GM18508 (cell line): Measurements from ENCODE around the gene SBK2.
"Not testable (repeated sequence)": the region's sequence is repeated elsewhere in the genome, so short reads cannot be mapped to it uniquely, and the experiment has no call there.

ENCODE experiments used
- ATAC-seq: cut with Tn5 transposase; IDR thresholded peaks from one replicate; pipeline ENCODE4 v1.9.1; 2021; ENCODE audit warnings: moderate number of reproducible peaks; ENCODE audit not compliant: insufficient read depth, unreplicated experiment

SBK2 gene, protein sequence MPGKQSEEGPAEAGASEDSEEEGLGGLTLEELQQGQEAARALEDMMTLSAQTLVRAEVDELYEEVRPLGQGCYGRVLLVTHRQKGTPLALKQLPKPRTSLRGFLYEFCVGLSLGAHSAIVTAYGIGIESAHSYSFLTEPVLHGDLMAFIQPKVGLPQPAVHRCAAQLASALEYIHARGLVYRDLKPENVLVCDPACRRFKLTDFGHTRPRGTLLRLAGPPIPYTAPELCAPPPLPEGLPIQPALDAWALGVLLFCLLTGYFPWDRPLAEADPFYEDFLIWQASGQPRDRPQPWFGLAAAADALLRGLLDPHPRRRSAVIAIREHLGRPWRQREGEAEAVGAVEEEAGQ

DNA sequence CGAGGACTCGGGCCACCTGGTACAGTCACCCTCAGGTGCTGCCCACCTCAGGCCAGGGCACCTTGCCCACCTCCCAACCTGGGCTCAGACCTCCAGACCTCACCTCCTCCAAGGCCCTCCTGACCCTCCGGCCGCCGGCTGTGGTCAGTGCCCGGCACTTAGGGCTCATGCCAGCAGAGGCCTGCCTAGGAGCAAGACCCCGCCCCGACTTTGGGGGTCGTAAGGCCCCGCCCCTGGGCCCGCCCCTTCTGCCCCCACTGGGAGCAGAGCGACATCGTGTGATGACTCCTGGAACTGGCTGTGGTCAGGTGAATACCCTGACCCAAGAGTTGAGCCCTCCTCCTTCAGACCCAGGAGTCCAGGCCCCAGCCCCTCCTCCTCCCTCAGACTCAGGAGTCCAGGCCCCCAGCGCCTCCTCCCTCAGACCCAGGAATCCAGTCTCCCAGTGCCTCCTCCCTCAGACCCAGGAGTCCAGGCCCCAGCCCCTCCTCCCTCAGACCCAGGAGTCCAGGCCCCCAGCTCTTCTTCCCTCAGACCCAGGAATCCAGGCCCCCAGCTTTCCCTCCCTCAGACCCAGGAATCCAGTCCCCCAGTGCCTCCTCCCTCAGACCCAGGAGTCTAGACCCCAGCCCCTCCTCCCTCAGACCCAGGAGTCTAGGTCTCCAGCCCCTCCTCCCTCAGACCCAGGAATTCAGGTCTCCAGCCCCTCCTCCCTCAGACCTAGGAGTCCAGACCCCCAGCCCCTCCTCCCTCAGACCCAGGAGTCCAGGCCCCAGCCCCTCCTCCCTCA, at the start of gene SBK2:
Gene SBK2, minus strand, starts transcription at position 183 of the 790 bp plus-strand sequence. CDS start 839 bp downstream, outside the sequence.
- no peak for ATAC-seq

DNA sequence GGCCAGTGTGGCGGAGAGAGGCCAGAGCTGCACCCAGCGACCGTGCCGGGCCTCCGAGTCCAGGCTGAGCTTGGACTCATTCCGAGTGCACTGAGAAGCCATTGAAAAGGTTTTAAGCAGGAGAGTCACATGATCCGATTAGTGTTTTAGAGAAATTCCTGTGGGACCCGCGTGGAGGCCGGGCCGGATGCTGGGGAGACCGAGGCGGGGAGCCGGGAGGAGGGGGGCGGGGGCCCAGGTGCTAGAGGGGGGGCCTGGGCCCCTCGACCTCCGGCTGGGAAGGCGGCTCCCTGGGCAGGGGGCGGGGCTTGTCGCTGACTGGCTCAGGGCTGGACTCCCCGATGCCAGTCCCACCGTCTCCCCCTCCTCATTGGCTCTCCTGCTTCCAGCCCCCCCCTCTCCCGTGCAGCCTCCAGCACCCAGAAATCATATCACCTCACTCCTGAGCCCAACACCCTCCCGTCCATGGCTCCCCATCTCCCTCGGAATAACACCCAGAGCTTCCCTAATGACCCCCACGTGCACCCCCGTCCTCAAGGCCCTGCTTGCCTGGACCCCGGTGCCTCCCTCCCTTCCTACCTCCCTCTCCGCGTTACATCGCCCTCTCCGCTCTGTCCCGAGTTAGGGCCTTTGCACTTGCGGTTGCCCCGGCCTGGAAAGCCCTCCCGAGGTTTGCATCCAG, 48.9 kb upstream of the SBK2 start:
- ATAC-seq = no peak

DNA sequence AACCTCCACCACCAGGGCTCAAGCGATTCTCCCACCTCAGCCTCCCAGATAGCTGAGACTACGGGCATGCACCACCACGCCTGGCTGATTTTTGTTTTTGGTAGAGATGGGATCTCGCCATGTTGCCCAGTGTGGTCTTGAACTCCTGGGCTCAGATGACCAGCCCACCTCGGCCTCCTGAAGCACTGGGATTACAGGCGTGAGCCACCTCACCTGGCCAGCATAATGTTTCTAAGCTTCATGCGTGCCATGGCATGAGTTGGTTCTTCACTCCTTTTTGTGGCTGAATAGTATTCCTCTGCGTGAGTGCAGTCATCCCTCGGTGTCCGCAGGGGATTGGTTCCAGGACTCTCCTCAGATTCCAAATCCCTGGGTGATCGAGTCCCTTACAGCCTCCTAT, 47.9 kb upstream of the SBK2 start:
- ATAC-seq = no peak

DNA sequence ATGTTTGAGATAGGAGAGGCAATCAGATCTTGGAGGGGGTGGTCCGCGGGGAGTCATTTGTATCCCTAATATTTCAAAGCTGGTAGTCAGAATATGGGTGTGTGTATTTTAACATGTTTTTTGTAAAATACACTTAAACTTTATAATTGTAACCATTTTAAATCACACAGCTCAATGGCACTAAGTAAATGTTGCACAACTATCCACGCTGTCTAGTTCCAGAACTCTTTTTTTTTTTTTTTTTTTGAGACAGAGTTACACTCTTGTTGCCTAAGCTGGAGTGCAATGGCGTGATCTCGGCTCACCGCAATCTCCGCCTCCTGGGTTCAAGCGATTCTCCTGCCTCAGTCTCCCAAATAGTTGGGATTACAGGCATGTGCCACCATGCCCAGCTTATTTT, 47.0 kb upstream of the SBK2 start:
- ATAC-seq = not testable (repeated sequence)

DNA sequence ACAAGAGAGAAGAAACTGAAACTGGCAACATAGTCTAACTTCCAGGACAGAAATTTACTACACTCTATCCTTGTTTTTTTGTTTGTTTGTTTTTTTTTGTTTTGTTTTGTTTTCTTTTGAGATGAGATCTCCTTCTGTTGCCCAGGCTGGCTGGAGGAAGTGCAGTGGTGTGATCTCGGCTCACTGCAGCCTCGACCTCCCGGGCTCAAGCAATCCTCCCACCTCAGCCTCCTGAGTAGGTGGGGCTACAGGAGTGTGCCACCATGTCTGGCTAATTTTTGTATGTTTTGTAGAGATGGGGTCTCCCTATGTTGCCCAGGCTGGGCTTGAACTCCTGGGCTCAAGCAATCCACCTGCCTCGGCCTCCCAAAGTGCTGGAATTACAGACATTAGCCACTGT, 45.4 kb upstream of the SBK2 start:
- not testable (repeated sequence) for ATAC-seq

DNA sequence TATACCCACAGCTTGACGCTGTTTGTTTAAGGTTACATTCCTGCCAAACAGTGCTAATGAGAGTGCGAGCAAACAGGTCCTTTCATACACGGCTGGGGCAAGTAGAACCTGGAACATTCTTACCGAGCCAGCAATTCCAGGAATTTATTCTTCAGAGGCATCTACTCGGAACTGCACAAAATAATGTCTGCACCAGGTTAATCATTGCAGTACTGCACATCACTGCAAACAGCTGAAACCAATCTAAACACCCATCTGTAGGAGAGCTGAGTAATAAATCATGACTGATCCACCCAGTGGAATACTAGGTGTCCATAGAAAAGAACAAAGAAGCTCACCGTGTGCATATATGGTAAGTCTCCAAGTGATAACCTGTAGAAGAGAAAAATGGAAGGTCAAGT, 44.9 kb upstream of the SBK2 start:
- no peak for ATAC-seq

DNA sequence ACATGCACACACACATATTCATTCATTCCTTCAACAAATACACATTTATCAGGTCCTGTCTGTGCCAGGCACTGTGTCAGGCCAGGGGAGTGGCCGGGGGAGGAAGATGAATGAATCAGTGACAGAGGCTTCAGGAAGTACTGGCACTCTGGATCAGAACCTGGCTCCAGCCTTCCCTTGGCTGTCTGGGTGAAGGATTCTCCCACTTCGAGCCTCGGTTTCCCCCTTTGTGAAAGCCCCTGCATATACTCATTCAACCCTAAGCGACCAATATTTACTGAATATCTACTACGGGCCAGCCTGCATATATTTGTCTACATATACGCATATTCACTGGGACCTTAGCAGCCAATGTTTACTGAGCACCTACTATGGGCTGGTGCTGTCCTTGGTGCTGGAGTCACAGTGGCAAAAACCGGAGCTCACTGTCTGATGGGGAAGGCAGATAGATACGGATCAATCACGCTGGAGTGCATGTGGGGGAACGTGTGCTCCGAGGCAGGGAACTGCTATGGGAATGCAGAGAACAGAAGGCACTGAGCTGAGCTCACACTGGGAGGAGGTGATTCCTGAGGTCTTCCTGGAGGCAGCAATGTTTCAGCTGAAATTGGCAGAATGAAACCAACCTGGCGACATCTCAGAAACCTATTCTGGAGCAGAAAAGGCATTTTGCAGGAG, 44.4 kb upstream of the SBK2 start:
- no peak for ATAC-seq

DNA sequence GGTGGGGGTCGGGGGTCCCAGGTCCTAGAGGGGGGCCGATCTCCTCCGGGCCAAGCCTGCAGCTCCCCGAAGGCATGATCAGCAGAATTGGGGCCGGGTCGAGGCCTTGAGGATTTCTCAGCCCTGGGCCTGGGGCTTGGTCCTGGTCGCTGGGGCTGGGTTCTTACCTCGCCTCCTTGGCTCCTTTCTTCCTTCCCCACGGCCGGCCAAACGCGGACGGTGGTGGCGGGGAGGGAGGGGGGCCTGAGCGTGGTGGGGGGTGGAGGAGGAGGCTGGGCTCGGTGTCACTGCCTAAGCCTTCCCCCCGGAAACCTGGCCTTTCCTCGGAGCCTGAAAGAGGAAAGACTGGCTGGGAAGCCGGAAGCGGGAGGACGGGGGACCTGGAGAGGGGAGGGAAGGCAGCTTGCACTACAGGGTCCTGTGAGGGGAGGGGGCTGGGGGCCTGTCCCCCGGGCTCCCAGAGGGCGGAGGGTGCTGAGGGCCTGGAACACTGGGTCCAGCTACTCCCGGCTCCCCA, 43.8 kb upstream of the SBK2 start, which contains the start of gene ZNF579:
Gene ZNF579, minus strand, starts transcription at position 221 of the 517 bp plus-strand sequence. CDS start 1,209 bp downstream, outside the sequence.
- no peak for ATAC-seq

DNA sequence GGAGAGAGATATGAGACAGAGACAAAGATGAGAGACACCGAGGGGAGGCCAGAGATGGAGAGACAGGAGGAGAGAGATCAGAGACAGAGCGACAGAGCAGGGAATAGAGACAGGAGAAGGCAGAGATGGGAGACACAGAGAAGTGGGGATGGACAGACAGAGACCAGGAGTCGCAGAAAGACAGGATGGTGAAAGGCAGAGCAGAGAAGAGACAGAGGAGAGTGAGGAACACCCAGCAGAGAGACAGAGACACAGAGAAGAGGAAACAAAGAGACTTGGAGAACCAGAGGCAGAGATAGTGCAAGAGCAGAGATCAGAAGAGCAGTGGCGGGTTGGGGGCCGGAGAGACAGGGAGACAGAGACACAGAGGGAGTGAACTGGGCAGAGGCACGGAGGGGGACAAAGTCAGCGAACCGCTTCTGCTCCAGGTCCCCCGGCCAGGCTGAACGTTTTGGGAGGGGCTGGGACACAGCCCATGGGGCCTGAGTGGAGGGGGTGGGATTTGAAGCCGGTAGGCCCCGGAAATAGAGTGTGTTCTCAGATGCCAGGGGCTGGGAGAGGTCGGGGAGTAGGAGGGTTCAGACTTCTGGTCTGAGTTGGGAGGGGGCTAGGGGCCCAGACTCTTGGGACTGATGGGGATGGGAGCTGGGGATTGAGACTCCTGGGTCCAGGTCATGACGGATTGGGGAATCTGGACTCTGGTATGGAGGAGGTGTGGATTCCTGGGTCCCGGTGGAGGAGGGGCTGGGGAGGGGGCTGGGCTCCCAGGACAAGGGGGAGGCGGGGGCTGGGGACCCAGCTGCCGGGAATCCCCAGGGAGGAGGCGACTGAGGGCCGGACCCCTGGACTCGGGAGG, 43.1 kb upstream of the SBK2 start:
- no peak for ATAC-seq

DNA sequence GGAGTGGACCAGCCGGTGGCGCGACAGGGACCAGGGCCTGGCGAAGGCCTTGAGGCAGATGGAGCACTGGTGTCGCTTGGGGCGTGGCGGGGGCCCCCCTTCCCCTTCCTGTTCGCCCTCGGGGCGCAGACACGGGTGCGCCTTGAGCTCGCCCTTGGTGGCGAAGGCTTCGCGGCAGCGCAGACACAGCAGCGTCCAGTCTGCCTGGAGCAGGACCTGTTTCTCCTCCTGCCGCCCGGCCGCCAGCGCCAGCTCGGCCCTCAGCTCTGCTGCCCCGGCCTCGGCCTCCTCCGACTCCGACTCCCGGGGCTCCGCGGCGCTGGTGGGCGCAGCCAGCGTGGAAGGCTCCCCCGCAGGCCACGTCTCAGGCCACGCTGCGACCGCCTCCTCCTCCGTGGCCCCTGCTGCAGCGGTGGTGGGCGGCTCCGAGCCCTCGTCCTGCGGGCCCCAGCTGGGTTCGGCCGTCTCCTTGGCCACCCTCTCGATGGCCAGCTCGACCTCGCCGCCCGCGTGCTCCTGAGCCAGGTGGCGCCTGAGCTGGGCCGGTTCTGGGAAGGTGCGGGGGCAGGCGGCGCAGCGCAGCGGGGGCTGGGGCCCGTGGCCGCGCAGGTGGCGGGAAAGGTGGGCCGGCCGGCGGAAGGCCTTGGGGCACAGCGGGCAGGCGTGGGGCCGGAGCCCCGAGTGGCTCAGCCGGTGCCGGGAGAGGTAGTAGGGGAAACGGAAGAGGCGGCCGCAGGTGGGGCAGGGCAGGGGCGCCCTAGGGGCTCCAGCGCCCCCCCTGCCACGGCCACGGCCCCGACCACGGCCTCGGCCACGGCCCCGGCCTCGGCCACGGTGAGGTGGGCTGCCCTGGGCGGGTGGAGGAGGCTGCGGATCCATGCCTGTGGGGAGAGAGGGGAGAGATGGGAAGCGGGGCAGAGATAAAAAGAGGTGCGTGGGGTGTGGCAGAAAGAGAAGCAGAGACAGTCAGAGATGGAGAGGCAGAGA, 42.1 kb upstream of the SBK2 start:
- ATAC-seq = no peak

DNA sequence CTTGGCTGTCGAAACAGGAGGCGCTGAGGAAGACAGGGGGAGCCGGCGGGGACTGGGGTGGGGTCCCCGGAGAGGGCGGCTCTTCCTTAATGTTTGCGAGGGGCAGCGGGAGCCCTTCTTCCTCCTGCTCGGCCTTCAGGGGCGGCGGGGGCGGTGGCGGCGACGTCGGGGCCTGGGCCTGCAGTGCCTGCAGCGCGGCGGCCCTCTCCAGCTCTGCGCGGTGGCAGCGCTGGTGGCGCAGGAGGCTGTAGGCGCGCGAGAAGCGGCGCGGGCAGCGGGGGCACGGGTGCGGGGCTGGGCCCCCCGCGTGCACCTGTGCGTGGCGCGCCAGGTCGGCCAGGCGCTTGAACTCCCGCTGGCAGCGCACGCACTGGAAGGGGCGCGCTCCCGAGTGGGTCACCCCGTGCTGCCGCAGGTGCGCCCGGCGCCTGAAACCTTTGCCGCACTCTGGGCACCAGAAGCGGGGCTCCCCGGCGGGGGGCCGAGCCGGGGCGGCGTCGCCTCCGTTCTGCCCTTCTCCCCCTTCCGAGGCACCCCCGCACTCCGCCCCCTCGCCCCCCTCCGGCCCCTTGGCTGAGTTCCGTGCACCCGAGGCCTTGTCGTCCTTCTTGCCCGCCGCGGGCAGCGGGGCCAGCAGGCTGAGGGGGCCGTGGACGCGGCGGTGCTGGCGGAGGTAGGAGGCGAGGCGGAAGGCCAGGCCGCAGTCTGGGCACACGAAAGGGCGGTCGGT, 41.3 kb upstream of the SBK2 start:
- no peak for ATAC-seq

DNA sequence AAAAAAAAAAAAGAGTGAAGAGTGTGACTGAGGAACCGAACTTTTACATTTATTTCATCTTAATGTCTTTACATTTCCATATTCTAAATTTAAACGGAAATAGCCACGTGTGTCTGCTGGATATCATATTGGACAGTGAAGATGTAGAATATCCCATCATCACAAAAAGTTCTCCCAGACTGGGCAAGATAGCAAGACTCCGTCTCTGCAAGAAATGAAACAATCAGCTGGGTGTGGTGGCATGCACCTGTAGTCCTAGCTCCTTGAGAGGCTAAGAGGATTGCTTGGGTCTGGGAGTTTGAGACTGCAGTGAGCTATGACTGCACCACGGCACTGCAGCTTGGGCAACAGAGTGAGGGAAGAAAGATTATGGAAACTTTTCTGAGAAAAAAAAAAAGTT, 39.8 kb upstream of the SBK2 start:
- no peak for ATAC-seq

DNA sequence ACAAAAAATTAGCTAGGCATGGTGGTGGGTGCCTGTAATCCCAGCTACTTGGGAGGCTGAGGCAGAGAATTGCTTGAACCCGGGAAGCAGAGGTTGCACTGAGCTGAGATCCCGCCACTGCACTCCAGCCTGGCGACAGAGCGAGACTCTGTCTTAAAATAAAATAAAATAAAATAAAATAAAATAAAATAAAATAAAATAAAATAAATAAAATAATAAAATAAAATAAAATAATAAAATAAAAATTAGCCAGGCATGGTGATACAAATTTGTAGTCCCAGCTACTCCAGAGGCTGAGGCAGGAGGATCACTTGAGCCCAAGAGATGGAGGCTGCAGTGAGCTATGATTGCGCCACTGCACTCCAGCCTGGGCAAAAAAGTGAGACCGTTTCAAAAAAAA, 37.0 kb upstream of the SBK2 start:
- ATAC-seq = not testable (repeated sequence)

DNA sequence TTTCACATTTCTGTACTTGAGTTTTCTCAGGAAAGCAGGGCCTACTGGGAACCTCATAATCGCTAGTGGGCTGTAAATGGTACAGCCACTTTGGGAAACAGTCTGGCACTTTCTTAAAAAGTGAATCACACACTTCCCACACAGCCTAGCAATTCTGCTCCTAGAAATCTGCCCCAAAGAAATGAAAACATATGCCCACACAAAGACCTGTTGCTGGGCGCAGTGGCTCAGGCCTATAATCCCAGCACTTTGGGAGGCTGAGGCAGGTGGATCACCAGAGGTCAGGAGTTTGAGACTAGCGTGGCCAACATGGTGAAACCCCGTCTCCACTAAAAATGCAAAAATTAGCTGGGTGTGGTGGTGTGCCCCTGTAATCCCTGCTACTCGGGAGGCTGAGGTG, 32.5 kb upstream of the SBK2 start:
- ATAC-seq = not testable (repeated sequence)

DNA sequence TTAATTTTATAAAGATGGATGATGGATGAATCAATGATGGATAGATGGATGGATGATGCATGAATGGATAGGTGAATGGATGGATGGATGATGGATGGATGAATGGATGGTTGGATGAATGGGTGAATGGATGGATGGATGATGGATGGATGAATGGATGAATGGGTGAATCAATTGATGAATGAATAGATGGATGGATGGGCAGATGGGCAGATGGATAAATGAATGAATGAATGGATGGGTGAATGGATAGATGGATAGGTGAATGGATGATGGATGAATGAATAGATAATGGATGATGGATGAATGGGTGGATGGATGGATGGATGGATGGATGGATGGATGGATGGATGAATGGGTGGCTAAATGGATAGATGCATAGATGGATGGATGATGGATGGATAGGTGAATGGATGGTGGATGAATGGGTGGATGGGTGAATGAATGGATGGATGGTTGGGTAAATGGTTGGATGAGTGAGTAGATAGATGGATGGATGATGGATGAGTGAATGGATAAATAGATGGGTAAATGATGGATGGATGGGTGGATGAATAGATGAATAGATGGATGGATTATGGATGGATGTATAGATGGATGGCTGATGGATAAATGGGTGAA, 30.9 kb upstream of the SBK2 start:
- no peak for ATAC-seq

DNA sequence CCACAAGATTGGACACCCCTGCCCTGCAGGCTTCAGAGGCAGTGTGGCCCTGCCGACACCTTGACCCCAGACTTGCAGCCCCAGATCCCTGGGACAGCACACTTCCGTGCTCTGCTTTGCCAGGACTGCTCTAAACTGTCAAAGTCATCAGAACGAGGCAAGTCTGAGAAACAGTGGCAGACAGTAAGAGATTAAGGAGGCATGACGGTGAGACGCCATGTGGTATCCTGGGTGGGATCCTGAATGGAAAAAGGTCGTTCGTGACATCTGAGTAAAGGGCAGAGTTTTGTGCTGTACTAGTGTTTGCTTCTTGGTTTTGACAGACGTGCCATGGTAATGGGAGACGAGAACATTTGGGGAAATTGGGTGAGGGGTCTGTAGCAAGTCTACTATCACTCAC, 29.9 kb upstream of the SBK2 start:
- no peak for ATAC-seq

DNA sequence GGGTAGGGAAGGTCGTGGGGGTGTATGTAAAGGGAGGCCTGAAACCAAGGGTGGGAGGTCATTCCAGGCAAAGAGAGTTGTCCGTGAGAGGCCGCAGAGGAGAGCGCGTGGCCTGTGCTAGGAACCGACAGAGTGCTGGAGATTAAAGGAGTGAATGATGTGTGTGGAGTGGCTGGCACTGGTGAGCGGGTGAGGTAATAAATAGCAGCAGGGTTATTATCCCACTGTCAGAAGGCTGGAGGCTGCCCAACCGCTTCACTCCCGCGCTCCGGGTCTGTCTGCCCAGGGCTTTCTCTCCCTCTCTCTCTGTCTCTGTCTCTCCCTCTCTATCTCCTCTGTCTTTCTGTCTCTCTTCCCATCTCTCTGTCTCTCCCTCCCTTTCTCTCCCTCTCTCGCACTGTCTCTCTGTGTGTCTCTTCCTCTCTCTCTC, 26.3 kb upstream of the SBK2 start:
- ATAC-seq = no peak
